GM21367 (cell line): Measurements from ENCODE around the gene ZNF454.

Experiments used
- ATAC-seq: cut with Tn5 transposase; IDR thresholded peaks from one replicate; pipeline ENCODE4 v1.9.1; 2021; ENCODE audit not compliant: unreplicated experiment

Gene ZNF454

GRCh38 chr5:178940569-178941360, at the start of gene ZNF454:
ZNF454 (plus strand) TSS chr5:178941198; CDS start chr5:178942792, 1,594 bp downstream.
- ATAC-seq: no peak

DNA sequence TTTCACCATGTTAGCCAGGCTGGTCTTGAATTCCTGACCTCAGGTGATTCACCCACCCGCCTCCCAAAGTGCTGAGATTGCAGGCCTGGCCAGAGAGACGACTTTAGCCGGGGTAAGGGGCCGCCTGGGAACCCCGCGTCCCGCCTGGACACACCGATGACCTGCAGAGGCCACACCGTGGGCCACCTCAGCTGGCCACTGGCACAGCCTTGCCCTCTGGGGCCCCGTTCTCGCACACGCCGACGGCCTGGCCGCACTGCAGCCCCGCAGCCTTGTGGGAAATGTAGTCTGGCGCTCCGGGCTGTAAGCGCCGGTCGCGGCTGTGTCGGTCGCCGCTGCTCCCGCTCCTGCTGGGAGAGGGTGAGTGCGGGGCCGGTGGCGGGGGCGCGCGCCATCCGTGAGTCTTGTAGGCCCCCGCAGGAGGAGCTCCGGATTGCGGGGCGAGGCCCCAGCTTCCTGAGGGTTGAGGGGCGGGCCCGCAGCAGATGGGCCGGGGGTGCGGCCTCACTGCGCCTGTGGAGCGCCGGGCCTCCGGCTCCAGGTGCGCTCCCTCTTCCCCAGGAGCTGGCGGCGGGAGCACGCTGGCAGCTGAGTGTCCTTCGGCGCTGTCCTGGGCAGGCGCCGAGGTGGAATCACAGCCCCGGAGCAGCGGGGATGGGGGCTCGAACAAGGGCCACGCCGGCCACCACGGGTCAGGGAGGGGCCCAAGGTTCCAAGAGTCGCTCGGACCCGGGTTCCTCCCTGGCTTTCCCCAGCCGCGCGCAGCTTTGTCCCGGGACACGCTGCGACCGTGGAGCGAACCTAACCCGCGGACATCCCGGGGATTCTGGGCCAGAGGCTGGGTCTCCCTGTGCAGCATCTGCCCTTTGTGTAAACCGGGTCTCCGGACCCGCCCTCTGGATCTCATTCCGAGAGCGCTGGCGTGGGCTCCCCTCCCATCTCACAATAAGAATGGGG, 45.1 kb upstream of the ZNF454 start, which contains the start of gene ZFP2:
Gene ZFP2, plus strand, starts transcription at position 299 of the 957 bp plus-strand sequence. CDS start 35,401 bp downstream, outside the sequence.
- no peak for ATAC-seq

DNA sequence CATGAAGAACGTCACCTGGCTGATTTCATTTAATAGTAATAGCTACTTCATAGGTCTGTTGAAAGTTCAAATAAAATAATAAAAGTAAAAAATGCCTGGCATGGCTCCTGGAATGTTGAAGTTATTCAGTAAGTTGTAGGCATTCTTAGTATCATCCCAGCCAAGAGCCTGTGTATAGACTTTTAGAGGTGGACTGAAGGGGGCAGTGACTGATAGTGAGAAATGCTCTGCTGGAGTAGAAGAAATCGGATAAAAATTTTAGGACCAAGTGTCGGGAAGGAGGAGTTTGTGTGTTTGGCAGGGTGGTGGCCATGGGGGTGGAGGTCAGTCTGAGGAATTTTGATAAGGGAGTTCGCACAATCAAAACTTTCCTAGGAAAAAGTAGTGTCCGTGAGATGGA, 41.7 kb upstream of the ZNF454 start:
- no peak for ATAC-seq

- ATAC-seq: no peak
Measured at GRCh38 chr5:178902849-178903248, 38.1 kb upstream of the ZNF454 start.

DNA sequence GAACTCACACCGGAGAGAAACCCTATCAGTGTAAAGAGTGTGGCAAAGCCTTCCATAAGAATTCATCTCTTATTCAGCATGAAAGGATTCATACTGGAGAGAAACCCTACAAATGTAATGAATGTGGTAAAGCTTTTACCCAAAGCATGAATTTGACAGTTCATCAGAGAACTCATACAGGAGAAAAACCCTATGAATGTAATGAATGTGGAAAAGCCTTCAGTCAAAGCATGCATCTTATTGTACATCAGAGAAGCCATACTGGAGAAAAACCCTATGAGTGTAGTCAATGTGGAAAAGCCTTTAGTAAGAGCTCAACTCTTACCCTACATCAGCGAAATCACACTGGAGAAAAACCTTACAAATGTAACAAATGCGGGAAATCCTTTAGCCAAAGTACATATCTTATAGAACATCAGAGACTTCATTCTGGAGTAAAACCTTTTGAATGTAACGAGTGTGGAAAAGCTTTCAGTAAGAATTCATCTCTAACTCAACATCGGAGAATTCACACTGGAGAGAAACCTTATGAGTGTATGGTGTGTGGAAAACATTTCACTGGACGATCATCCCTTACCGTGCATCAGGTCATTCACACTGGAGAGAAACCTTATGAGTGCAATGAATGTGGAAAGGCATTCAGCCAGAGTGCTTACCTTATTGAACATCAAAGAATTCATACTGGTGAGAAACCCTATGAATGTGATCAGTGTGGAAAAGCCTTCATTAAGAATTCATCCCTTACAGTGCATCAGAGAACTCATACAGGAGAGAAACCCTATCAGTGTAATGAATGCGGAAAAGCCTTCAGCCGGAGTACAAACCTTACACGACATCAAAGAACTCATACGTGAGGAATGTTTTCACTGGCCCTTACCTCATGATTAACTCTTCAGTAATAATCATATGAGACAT, 8.9 kb upstream of the ZNF454 start:
- ATAC-seq: no peak

- no peak for ATAC-seq
Measured at GRCh38 chr5:178941361-178941760, 363 bp downstream of the ZNF454 start.

GRCh38 chr5:178965465-178966055, 24.6 kb downstream of the ZNF454 start:
- ATAC-seq: no peak

- no peak for ATAC-seq
Measured at GRCh38 chr5:178981381-178981780, 40.4 kb downstream of the ZNF454 start.

- ATAC-seq: no peak
Measured at GRCh38 chr5:178982941-178983340, 41.9 kb downstream of the ZNF454 start.

DNA sequence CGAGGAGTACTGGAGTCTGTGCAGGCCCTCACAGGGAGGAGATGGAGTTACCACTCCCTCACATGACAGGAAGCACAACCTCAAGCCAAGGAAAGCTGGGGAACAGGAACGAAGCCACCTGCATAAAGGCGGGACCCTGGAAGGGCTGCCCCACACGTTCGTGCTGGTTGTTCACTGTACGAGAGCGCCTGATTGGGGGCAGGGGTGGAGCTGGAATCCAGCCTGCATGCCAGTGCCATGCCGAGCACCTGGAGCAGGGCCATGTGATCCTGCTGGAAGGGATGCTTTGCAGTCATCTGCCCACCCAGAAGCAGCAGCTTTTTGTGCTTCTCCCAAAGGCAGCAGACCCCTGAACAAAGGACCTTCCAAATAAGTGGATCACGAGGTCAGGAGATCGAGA, 42.7 kb downstream of the ZNF454 start:
- ATAC-seq: no peak

DNA sequence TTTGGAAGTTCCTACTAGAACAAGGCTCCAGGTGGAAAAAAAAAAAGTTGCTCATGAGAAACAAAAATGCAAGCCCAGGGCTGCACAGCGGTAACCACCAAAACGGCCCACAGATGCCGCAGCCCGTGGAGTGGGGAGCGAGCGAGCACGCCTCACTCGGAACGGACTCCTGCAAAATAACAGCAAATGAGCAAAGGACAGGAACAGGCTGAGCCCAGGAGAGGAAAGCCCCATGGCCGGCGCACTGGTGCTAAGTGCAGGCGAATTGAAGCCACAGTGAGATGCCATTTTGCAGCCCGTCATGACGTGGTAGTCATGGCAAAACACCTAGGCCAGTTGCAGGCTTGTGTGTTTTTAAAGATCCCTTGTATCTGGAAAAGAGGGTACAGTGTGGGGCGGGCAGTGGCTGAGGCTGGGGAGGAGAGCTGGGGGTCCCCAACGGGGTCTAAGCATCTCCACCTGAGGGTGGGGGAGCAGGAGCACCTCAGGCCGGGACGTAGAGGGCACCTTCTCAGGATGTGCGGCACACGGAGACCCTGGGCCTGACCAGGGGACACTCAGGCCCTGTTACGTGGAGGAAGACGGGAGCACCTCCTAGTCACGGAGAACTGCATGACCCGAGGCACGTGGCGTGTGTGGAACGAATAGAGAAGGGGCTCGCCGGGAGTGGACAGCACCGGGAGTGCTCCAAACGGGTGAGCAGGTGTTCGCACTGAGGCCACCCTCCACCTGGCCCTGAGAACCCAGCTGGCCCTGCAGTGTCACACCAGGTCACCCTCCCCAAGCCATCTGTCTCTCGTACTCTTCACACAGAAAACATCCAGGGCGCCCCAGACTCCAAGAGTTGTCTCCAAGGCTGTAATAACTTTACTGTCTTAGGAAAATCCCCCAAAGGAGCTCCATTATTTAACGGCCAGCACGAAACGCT, 43.4 kb downstream of the ZNF454 start:
- ATAC-seq: no peak

GRCh38 chr5:178986326-178986960, 45.4 kb downstream of the ZNF454 start:
- no peak for ATAC-seq

- ATAC-seq: no peak
Measured at GRCh38 chr5:178988436-178989220, 47.6 kb downstream of the ZNF454 start.

DNA sequence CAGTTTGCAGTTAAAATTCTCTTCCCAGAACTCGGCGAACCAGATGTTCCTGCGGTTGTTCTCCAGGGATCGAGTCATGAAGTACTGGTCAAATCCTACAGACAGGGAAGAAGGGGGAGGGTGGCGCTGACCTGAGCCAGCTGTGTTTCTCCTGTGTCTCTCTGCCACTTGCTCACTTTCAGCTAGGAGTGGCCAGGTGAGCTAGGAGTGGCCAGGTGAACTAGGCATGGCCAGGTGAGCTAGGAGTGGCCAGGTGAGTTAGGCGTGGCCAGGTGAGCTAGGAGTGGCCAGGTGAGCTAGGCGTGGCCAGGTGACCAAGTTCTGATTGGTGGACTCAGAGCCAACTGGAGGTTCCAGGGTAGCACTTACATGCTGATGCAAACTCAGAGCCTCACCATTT, 48.3 kb downstream of the ZNF454 start:
- ATAC-seq: no peak

- no peak for ATAC-seq
Measured at GRCh38 chr5:178990491-178990890, 49.5 kb downstream of the ZNF454 start.

DNA sequence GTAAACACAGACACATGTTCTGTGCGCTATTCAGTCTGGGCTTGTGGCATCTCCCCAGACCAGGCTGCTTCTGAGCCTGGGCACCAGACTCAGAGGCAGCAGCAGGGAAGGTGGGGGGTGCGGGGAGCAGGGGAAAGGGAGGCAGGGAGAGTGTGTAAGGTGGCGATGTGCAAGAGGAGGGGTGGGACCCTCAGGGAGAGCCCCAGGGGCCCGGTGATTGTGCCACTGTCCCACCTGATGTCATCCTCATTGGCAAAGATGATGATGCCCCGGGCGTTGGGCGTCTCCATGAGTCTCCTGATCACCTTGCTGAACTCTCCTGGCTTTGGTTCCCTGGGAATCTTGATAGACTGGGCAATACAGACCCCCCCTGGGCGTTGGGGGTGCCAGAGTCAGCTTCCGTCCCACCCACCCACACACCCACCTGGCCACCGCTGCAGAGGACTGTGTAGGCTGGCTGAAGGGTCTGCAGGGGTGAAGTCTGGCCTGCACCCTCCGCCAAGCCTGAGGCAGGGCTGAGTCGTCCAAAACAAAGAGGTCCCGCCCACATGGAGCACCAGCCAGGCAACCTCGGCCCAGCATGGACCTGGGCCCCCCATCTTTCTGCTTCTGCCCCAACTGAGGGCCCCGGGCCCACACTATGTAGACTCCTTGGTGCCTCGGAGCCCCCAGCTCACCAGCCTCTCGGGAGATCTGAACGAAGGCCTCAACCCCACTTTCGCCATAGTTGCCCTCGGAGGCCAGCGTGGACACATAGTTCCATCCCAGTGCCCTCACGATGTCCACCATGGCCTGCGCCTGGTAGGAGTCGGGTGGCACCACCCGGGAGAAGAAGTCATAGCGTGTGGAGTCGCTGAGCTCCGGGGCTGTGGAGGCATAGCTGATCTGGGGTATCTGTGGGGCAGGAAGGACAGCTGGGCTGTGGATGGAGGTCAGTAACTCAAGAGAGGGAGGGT, 50.5 kb downstream of the ZNF454 start:
- ATAC-seq: no peak
